Activated CD4-positive, CD25-positive, alpha-beta regulatory T cell treated with anti-CD3 and anti-CD28 coated beads, Interleukin-2, amount 50 U/mL, for 24 hours (primary cell): ENCODE results near the gene FHIT.
"Not testable (repeated sequence)": the region's sequence is repeated elsewhere in the genome, so short reads cannot be mapped to it uniquely, and the experiment has no call there.

Experiments used
- ATAC-seq, 2 donors: fragments of 150-1000 bp; cut with Tn5 transposase; one replicate each; pipeline ENCODE4 v1.10.0; 2021; ENCODE audit warnings: mild to moderate bottlenecking in 1 of 2, moderate library complexity in 1 of 2

Gene FHIT

GRCh38 chr3:60913474-60913873, 337.8 kb downstream of the FHIT start:
- no peak for ATAC-seq

GRCh38 chr3:60912876-60913275, 338.4 kb downstream of the FHIT start:
- ATAC-seq, result no peak

- no peak for ATAC-seq
Measured at GRCh38 chr3:60912142-60912541, 339.1 kb downstream of the FHIT start.

- no peak for ATAC-seq
Measured at GRCh38 chr3:60909526-60909925, 341.7 kb downstream of the FHIT start.

- no peak for ATAC-seq
Measured at GRCh38 chr3:60906283-60906682, 345.0 kb downstream of the FHIT start.

GRCh38 chr3:60898321-60898720, 352.9 kb downstream of the FHIT start:
- no peak for ATAC-seq

- ATAC-seq, result no peak
Measured at GRCh38 chr3:60893946-60894345, 357.3 kb downstream of the FHIT start.

- no peak for ATAC-seq
Measured at GRCh38 chr3:60890226-60890625, 361.0 kb downstream of the FHIT start.

GRCh38 chr3:60888952-60889351, 362.3 kb downstream of the FHIT start:
- not testable (repeated sequence) for ATAC-seq

GRCh38 chr3:60887574-60887973, 363.7 kb downstream of the FHIT start:
- no peak for ATAC-seq

GRCh38 chr3:60886518-60886917, 364.7 kb downstream of the FHIT start:
- ATAC-seq, result no peak

GRCh38 chr3:60884005-60884404, 367.2 kb downstream of the FHIT start:
- ATAC-seq, result no peak

GRCh38 chr3:60877188-60877587, 374.1 kb downstream of the FHIT start:
- ATAC-seq, result no peak

- no peak for ATAC-seq
Measured at GRCh38 chr3:60870396-60870795, 380.9 kb downstream of the FHIT start.

- no peak for ATAC-seq
Measured at GRCh38 chr3:60867200-60867599, 384.1 kb downstream of the FHIT start.

- no peak for ATAC-seq
Measured at GRCh38 chr3:60856257-60857046, 394.8 kb downstream of the FHIT start.

GRCh38 chr3:60855250-60855649, 396.0 kb downstream of the FHIT start:
- no peak for ATAC-seq

- no peak for ATAC-seq
Measured at GRCh38 chr3:60854791-60855190, 396.5 kb downstream of the FHIT start.

- ATAC-seq, result no peak
Measured at GRCh38 chr3:60847791-60848190, 403.5 kb downstream of the FHIT start.

- no peak for ATAC-seq
Measured at GRCh38 chr3:60844256-60844655, 407.0 kb downstream of the FHIT start.

- ATAC-seq, result no peak
Measured at GRCh38 chr3:60841355-60841754, 409.9 kb downstream of the FHIT start.

GRCh38 chr3:60839246-60839645, 412.0 kb downstream of the FHIT start:
- no peak for ATAC-seq

GRCh38 chr3:60835796-60836195, 415.5 kb downstream of the FHIT start:
- no peak for ATAC-seq

- no peak for ATAC-seq
Measured at GRCh38 chr3:60829058-60829457, 422.2 kb downstream of the FHIT start.

- no peak for ATAC-seq
Measured at GRCh38 chr3:60827666-60828065, 423.6 kb downstream of the FHIT start.
